ENCODE data around the gene CABCOCO1.

DNA sequence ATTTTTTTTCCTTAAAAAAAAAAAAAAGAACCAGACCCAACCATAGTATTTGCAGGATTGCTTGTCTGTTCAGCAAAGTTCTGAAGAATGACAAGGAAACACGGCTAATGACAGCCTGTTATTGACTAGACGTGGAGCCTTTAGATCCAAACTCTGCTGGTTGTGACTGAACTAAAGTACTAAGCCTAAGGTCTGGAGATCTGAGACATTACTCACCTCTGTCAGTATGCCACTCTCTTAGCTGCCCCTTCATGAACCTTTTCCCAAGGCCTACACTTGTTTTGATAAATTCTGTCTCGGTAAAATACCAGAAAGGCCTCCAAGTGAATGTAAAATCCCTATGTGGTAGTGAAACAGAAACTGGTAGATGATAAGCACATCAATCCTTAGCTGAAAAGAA lies 101.0 kb downstream of the CABCOCO1 start:
- TF ChIP-seq ZNF274 (IDR thresholded peaks at IDR 0.05; ENCODE audit: low read depth, low read length), result no peak
- TF ChIP-seq YY1 (IDR thresholded peaks at IDR 0.05; ENCODE audit: insufficient read depth, insufficient read length), result no peak

Measured in NT2/D1 (cell line).